Mesodermal cell (in vitro differentiated cells): ENCODE results near the gene CRYGN.

Experiments
- H3K27ac ChIP-seq: 2 replicates; pipeline ENCODE4 v1.7.0; 2013; ENCODE audit warnings: mild to moderate bottlenecking, low read depth, low read length, moderate library complexity; ENCODE audit not compliant: severe bottlenecking
- H3K36me3 ChIP-seq: 2 replicates; pipeline ENCODE4 v1.7.1; 2013; ENCODE audit warnings: mild to moderate bottlenecking, low read length, moderate library complexity; ENCODE audit not compliant: control insufficient read depth, insufficient read depth
- H3K4me1 ChIP-seq: one replicate; pipeline ENCODE4 v1.7.1; 2013; ENCODE audit warnings: mild to moderate bottlenecking, low read length; ENCODE audit not compliant: insufficient read depth, control insufficient read depth, poor library complexity, severe bottlenecking
- H3K4me3 ChIP-seq: 2 replicates; pipeline ENCODE4 v1.7.0; 2013; ENCODE audit warnings: low read length, control low read depth, mild to moderate bottlenecking; ENCODE audit not compliant: insufficient read depth, poor library complexity, severe bottlenecking; ENCODE audit errors: extremely low read depth
- H3K9me3 ChIP-seq: 2 replicates; pipeline ENCODE4 v1.7.1; 2013; ENCODE audit warnings: mild to moderate bottlenecking, low read length, moderate library complexity; ENCODE audit not compliant: control insufficient read depth
- WGBS, 2 experiments: methylation state at CpG; one replicate each; pipeline ENCODE4 v1.1.5; 2013; ENCODE audit warnings: missing lambda C conversion rate in 2 of 2; ENCODE audit not compliant: insufficient coverage in 2 of 2; 5-methylcytosine and 5-hydroxymethylcytosine counted together

The CRYGN gene

DNA sequence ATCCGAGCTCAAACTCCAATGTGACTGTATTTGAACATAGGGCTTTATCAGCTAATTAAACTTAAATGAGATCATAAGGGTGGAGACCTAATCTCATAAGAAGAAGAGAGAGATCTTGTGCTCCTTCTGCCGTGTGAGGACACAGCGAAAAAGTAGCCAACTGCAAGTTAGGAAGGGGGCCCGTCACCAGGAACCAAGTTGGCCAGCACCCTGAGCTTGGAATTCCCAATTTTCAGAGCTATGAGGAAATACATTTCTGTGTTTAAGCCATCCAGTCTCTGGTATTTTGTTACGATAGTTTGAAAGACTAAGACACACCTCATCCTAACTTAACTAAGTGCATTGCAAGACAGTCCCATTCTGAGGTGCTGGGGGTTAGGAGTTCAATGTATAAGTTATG lies 16.0 kb downstream of the CRYGN start:
- no peak overlapping the region for H3K4me3 ChIP-seq
- H3K27ac ChIP-seq, result no peak overlapping the region
- H3K4me1 ChIP-seq, result peaks cover 31% of the 10 kb centered on the region
- no peaks in the 10 kb centered on the region for H3K36me3 ChIP-seq
- WGBS, 2 experiments, result 91 to 95% methylated on average over 4 of the region's 5 CpGs
- H3K9me3 ChIP-seq, result peaks cover 28% of the 10 kb centered on the region

DNA sequence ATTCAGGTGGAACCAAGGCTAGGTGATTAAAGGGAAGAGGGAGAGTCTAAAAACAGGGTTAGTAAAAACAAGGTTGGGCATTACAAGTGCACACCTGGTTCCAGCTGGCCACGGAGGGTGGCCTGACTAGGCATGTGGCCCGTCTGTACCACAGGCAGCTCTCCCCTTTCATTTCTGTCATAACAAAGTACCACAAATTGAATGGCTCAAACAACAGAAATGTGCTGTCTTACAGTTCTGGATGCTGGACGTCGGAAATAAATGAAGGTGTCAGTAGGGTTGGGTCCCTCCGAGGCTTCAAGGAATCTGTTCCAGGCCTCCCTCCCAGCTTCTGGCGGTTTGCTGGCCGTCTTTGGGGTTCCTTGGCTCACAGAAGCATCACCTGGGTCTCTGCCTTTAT lies 16.7 kb downstream of the CRYGN start:
- peaks cover 28% of the 10 kb centered on the region for H3K9me3 ChIP-seq
- WGBS, 2 experiments, result 94 to 97% methylated on average over 5 to 7 of the region's 7 CpGs
- H3K4me1 ChIP-seq, result peaks cover 27% of the 10 kb centered on the region
- no peak overlapping the region for H3K27ac ChIP-seq
- H3K36me3 ChIP-seq, result no peaks in the 10 kb centered on the region
- no peak overlapping the region for H3K4me3 ChIP-seq

DNA sequence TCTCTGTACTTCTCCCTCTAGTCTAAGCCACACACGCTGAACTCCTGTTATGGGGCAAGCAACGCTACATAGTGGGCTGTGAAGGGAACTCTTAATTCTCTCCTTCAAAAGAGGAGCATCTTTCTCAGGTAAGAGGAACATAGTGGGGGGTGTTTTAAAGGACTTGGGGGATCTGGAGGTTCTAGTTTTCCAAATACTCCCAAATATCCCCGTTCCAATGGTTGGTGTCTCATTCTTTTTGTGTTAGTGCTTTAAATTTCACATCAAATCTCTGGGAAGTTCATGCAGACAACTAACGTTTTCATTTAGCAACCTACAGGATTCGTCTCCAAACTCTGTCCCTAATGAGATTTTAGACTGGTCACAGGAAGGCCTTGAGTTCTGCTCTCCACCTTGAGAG lies 17.7 kb downstream of the CRYGN start:
- Histone ChIP-seq H3K27ac (no peak overlapping the region), H3K36me3 (no peaks in the 10 kb centered on the region), H3K4me3 (no peak overlapping the region), H3K9me3 (peaks cover 28% of the 10 kb centered on the region), H3K4me1 (peaks cover 17% of the 10 kb centered on the region)
- 85 to 97% methylated on average over 2 to 4 of the region's 5 CpGs for WGBS, 2 experiments

DNA sequence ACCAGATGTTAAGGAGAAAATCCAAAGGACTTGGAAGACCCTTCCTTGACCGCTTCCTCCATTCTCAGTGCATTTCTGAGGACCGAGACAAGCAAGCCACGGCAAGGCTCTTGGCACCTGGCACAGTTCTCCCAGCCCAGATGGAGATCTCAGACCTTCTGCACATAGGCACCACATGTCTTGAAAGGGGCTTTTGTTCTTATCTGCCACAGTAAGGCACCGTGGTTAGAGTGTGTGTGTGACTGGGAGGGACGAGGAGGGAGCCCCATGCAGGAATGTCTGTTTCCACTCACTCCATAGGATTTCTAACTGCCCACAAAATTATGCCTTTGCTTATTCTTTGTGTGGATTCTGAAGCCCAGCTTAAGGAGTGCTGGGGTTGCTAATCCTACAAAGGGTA lies 19.8 kb downstream of the CRYGN start:
- no peaks in the 10 kb centered on the region for H3K36me3 ChIP-seq
- peaks cover 28% of the 10 kb centered on the region for H3K9me3 ChIP-seq
- H3K4me3 ChIP-seq, result no peak overlapping the region
- H3K27ac ChIP-seq, result no peak overlapping the region
- 100% methylated on average over 3 of the region's 5 CpGs for WGBS, 2 experiments
- H3K4me1 ChIP-seq, result peaks cover 3% of the 10 kb centered on the region

DNA sequence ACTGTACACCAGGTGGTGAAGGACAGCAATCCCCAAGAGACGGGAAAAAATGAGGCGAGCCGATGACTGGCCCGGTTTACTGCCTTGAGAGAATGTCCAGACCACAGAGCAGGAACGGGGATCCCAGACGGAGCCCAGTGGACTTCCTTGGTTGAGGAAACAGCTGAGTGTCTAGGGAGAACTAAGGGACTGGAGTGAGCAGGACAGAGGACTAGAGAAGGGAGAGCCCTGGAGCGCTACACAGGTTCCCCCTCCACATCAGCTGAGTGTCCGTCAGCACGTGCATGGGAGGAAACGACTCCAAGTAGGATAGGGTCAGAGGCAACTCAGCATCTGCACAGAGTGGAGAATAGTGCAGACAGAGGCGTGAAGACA lies 23.0 kb downstream of the CRYGN start:
- Histone ChIP-seq H3K36me3 (no peaks in the 10 kb centered on the region), H3K9me3 (peaks cover 23% of the 10 kb centered on the region), H3K27ac (peak overlapping the region; percentile 2), H3K4me3 (no peak overlapping the region), H3K4me1 (no peaks in the 10 kb centered on the region)
- WGBS, 2 experiments, result 85 to 92% methylated on average over 10 of the region's 11 CpGs

DNA sequence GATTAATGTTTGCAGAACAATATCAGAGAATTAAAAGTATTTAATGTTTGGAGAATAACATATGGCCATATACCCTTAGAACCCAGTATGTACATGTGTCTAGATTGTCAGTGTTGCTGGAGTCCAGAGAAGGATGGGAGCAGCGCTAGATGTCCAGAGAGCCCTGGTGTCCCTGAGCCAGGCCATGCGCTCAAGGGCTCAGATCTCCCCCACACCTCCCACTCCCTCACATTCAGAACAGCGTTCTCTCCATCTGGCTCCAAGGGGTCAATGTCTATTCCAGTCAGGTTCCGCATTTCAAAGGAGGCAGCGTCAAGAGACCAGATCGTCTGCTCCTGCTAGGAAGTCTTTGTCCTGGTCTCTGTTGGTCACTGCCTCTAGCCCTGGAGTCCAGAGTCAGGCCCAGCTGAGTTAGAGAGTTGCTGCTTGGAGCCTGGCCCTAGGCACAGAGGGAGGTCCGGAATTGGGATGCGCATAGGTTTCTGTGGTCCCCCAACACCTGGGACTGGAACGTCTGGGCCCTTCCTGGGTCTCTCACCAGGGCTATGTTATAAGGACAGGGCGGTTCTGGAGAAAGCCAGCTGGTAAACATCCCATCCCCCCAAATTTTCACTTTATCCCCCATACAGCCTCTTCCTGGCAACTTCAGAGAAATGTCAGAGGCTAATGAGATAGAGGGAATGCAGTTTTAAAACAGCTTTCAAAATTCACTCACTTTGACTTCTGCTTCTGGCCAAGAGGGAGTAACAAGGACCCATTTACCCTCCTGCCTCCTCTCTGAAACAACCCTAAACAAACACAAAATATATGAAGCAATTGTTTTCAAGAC lies 23.6 kb downstream of the CRYGN start:
- no peaks in the 10 kb centered on the region for H3K4me1 ChIP-seq
- no peaks in the 10 kb centered on the region for H3K36me3 ChIP-seq
- 40 to 64% methylated on average over 7 to 8 of the region's 10 CpGs for WGBS, 2 experiments
- H3K4me3 ChIP-seq, result no peak overlapping the region
- H3K27ac ChIP-seq, result peak overlapping the region; percentile 2
- peaks cover 18% of the 10 kb centered on the region for H3K9me3 ChIP-seq

DNA sequence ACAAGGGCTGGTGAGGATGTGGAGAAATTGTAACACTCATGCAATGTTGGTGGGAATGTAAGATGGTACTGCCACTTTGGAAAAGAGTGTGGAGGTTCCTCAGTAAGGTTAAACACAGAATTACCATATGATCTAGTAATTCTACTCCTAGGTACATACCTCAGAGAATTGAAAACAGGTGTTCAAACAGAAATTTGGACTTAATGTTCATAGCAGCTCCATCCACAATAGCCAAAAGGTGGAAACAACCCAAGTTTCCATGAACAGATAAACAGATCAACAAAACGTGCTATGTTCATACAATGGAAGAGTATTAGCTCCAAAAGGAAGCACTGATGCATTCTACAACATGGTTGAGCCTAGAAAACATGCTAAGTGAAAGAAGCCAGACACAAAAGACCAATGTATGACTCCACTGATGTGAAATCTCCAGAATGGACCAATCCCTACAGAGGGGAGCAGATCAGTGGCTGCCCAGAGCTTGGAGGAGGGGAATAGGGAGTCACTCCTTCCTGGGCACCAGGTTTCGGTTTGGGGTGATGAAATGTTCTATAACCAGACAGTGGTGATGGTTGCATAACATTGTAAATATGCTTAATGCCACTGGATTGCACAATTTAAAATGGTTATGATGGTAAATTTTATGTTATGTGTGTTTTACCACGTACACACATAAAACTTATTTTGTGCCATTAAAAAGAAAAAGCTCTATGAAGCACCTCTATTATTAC lies 24.4 kb downstream of the CRYGN start:
- H3K4me3 ChIP-seq, result no peak overlapping the region
- H3K27ac ChIP-seq, result no peak overlapping the region
- H3K36me3 ChIP-seq, result no peaks in the 10 kb centered on the region
- WGBS, 2 experiments, result 67 to 90% methylated on average over 1 to 2 of the region's 3 CpGs
- H3K9me3 ChIP-seq, result peaks cover 11% of the 10 kb centered on the region
- no peaks in the 10 kb centered on the region for H3K4me1 ChIP-seq

DNA sequence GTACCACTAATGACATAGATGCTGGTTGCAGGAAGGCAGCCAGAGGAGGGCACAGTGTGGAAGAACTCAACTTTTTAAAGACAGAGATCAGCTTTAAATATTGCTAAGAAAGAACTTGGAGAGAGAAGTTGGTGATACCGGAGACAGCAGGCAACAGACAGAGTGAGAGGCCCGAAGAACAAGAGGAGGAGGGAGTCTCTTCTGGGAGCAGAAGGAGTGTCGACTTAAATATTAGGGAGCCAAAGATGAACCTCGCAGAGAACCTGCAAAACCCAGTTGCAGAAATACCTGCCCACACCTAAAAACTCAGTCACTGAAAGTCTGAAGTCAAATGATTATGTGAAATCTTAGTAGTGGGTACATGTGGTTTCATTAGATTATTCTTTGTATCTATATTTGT lies 26.7 kb downstream of the CRYGN start:
- Histone ChIP-seq H3K9me3 (no peaks in the 10 kb centered on the region), H3K36me3 (no peaks in the 10 kb centered on the region), H3K4me1 (peaks cover 4% of the 10 kb centered on the region), H3K4me3 (no peak overlapping the region), H3K27ac (no peak overlapping the region)
- 87 to 93% methylated on average over 2 of the region's 4 CpGs for WGBS, 2 experiments

DNA sequence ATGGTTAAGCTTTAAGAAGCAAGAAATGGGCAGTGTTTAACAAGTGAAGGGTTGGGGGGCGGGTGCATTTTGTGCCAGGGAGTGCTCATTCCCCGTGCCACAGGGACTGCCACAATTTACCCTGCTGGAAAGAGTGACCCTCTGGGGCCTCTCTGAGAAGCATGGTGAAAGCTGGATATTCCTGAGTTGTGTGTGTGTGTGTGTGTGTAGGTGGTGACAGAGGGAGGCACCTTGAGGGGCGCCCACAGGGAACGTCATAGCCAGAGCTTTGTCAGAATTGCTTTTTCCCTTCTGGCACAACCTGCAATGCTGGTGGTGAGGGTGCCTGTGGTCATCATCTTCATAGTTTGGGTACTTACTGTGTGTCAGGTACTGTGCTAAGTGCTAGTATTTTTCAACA lies 27.6 kb downstream of the CRYGN start:
- Histone ChIP-seq H3K4me3 (no peak overlapping the region), H3K36me3 (no peaks in the 10 kb centered on the region), H3K4me1 (peaks cover 4% of the 10 kb centered on the region), H3K9me3 (no peaks in the 10 kb centered on the region), H3K27ac (no peak overlapping the region)
- 91 to 94% methylated on average over 4 of the region's 4 CpGs for WGBS, 2 experiments

DNA sequence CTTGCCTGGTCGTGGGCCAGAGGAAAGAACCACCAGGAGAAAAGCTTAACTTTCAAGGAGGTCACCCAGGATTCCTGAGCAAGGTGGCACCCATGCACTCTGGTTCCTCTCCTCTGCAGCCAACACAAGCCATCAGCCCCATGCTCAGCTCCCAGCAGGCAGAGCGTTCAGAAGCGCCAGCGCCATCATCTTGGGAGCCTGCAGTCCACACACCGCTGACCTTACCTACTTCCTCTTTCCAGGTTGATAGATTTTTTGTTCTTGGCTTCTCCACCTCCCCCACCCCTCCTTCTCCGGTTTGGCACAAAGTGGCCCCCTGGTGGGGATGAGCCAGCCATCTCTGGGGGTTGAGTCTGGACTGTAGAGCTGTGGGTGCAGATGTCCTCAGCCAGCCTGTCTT lies 28.4 kb downstream of the CRYGN start:
- H3K27ac ChIP-seq, result no peak overlapping the region
- WGBS, 2 experiments, result 76 to 84% methylated on average over 4 of the region's 6 CpGs
- H3K9me3 ChIP-seq, result no peaks in the 10 kb centered on the region
- no peak overlapping the region for H3K4me3 ChIP-seq
- no peaks in the 10 kb centered on the region for H3K36me3 ChIP-seq
- H3K4me1 ChIP-seq, result peaks cover 4% of the 10 kb centered on the region
